Natural killer cell treated with Interleukin-12 subunit alpha and Interleukin-12 subunit beta and Interleukin-15 and Interleukin-18, amount 100 ng/mL, for 72 hours (primary cell): ENCODE data around the gene CAMK1D. TPM values are rescaled to one million over a fixed set of nuclear protein-coding genes. Genes with fewer than 3 reads are reported as not detected.

Experiments
- ATAC-seq, 2 donors: fragments of 150-1000 bp; cut with Tn5 transposase in 1 of 2; sonication (Bioruptor Pico), chemical (Tn5 transposase) in 1 of 2; 2 replicates each; pipeline ENCODE4 v1.10.0; 2021
- DNase-seq: peaks from one replicate; pipeline ENCODE4 v3.0.0; 2022; ENCODE audit warnings: low spot score
- H3K27ac Mint-ChIP-seq, 2 donors: 1 replicate in 1 of 2; 2 replicates in 1 of 2; pipeline ENCODE4 v1.8.0; 2022; ENCODE audit warnings: mixed read lengths in 2 of 2, mild to moderate bottlenecking in 1 of 2, moderate library complexity in 1 of 2
- H3K27me3 Mint-ChIP-seq, 2 donors: 1 replicate in 1 of 2; 2 replicates in 1 of 2; pipeline ENCODE4 v1.8.0; 2022; ENCODE audit warnings: mixed read lengths in 2 of 2
- H3K36me3 Mint-ChIP-seq: one replicate; pipeline ENCODE4 v1.8.0; 2022; ENCODE audit warnings: mixed read lengths
- H3K4me1 Mint-ChIP-seq, 2 donors: 1 replicate in 1 of 2; 2 replicates in 1 of 2; pipeline ENCODE4 v1.8.0; 2022; ENCODE audit warnings: low read depth in 2 of 2, mixed read lengths in 2 of 2, mild to moderate bottlenecking in 1 of 2
- H3K4me3 Mint-ChIP-seq: one replicate; pipeline ENCODE4 v1.8.0; 2022; ENCODE audit warnings: mixed read lengths
- H3K9me3 Mint-ChIP-seq: 2 replicates; pipeline ENCODE4 v1.8.0; 2022; ENCODE audit warnings: mixed read lengths
- total RNA-seq, 2 donors: library from RNA; stranded (reverse); gene quantifications; one replicate each; pipeline ENCODE4 v1.2.3, GENCODE V29; 2022

Gene CAMK1D
- total RNA-seq, 2 donors from 2014 or later = 16.3 to 36.9 TPM

DNA sequence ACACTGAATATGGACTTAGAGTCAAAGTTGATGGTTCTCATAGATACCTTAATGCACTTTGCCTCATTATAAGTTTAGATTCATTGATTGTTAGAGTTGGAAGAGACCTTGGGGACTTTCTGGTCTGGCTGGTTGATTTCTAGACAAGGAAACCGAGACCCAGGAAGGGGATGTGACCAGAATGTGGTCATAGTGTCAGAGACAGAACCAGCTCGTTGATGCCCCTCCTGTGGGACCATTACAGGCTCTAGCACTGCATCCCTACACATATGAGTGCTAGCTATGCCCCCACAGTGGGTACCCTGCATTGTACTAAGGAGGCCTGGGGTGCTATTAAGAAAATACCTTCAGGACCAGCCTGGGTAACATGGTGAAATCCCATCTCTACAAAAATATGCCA lies 306.6 kb downstream of the CAMK1D start:
- ATAC-seq = peak; percentile 65 to 82
- Mint-ChIP-seq H3K27me3 (no peaks in the 10 kb centered on the region), H3K4me3 (peak overlapping the region; percentile 48), H3K9me3 (no peaks in the 10 kb centered on the region), H3K36me3 (peaks cover 6% of the 10 kb centered on the region), H3K27ac (peak overlapping the region; percentile 31 to 83), H3K4me1 (peaks cover 17 to 40% of the 10 kb centered on the region in 2 donors)
- no peak for DNase-seq

DNA sequence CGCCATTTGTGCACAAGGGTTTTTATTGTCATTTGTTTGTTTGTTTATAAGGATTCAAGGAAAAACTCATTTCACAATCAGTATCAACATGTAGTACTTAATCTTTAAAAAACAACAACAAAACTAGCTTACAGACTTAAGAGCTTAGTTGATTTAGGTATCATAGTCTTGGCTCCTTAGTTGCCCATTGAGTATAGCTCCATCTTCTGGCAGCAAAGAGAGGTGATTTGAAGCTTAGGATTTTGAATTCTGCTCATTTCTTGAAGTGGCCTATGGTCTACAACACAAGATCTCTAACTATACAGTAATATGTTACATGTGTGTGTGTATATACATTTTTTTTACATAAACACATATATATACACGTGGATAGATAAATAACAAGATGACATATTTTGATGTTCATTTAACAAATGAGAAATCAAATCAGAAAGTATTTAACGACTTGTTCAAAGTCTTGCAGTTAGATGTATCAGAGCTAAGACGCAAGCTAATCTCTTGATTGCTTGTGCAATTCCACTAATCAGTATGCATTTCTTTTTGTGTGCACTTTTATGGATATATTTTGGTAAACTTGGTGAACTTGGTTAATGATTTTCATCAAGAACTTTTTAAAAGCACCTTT lies 307.3 kb downstream of the CAMK1D start:
- no peak for DNase-seq
- Mint-ChIP-seq H3K4me3 (peak overlapping the region; percentile 48), H3K4me1 (peaks cover 17 to 40% of the 10 kb centered on the region in 2 donors), H3K36me3 (peaks cover 6% of the 10 kb centered on the region), H3K9me3 (no peaks in the 10 kb centered on the region), H3K27ac (peak overlapping the region; percentile 31 to 83), H3K27me3 (no peaks in the 10 kb centered on the region)
- ATAC-seq = peak; percentile 64 to 75

DNA sequence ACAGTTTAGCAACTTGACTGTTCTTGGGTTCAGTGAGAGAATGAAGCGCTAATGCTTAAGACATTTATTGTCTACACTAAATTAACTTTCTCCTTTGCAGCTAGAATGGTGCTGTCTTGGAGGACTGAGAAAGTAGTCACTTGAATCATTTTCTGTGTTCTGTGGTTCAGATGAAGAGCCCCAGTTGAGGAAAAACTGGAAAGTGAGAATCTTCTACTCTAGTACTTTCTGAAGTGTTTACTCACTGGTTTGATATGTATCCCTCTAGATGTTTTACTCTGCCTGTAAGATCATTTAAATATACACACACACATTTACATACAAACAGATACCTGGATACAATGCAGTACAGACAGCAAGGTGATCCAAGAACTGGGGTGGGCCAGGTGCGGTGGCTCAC lies 308.1 kb downstream of the CAMK1D start:
- no peak overlapping the region for H3K4me3 Mint-ChIP-seq
- H3K27ac Mint-ChIP-seq = peak overlapping the region in 1 of 2 donors; percentile 34
- H3K4me1 Mint-ChIP-seq = peaks cover 17 to 40% of the 10 kb centered on the region in 2 donors

DNA sequence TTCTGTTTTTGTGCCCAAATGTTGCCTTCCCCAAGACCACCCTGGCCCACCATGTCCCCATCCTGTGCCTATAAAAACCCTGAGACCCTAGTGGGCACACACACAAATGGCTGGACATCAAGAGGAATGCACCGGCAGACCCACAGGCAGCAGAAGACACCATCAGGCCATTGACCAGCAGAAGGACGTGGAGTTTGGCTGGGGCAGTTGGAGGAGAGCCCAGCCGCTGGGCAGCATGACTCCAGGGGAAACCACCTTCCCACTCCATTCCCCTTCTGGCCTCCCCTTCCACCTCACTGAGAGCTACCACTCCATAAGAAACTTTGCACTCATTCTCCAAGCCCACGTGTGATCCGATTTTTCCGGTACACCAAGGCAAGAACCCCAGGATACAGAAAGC lies 309.2 kb downstream of the CAMK1D start:
- DNase-seq (no peak), ATAC-seq (no peak)
- no peak overlapping the region for H3K4me3 Mint-ChIP-seq
- H3K27ac Mint-ChIP-seq = no peak overlapping the region
- H3K4me1 Mint-ChIP-seq = peaks cover 17 to 37% of the 10 kb centered on the region in 2 donors
- peaks cover 6% of the 10 kb centered on the region for H3K36me3 Mint-ChIP-seq
- H3K9me3 Mint-ChIP-seq = no peaks in the 10 kb centered on the region
- no peaks in the 10 kb centered on the region for H3K27me3 Mint-ChIP-seq

More for the DNA sequence above, 308.1 kb downstream of the CAMK1D start:
- Mint-ChIP-seq H3K36me3 (peaks cover 6% of the 10 kb centered on the region), H3K27me3 (no peaks in the 10 kb centered on the region), H3K9me3 (no peaks in the 10 kb centered on the region)
- DNase-seq (no peak), ATAC-seq (no peak)

DNA sequence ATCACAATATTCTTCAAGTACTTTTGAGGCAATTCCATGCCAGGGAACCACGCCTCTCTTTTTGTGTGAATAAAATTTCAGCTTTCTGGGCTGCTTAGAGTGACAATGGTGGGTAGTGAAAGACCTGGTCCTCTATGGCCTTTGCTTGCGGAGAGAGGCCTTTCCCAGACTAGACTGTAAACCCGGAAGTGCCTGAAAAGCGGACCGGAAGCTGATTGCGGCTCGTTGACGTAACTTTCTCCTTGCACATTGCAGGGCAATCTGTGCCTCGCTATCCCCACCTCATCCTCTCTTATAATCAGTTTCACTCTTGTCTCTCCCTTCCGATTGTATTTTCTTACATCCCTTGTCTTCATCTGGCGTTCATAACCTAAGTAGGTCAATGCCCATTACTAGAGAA lies 310.4 kb downstream of the CAMK1D start:
- Mint-ChIP-seq H3K4me1 (peaks cover 14 to 32% of the 10 kb centered on the region in 2 donors), H3K27ac (no peak overlapping the region), H3K36me3 (no peaks in the 10 kb centered on the region), H3K4me3 (no peak overlapping the region), H3K27me3 (no peaks in the 10 kb centered on the region), H3K9me3 (no peaks in the 10 kb centered on the region)
- ATAC-seq = no peak
- no peak for DNase-seq

DNA sequence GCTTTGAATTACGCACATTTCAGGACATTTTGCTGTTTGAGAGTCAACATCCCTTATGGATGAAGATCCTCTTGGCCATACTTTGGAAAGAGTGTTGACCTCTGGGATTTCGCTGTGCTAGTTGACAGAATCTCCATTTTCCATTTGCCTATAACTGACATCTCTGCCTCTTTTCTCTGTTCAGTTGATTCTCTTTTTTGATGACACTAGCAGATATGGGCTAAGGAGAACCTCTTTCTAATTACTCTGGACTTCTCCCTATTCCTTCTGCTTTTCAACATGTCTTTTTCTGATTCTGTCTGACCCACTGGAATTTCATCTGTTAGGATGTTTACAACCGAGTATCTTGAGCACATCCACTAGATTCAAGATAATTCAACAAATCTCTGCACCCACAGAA lies 311.5 kb downstream of the CAMK1D start:
- Mint-ChIP-seq H3K27me3 (no peaks in the 10 kb centered on the region), H3K27ac (peak overlapping the region in 1 of 2 donors; percentile 38), H3K9me3 (no peaks in the 10 kb centered on the region), H3K4me3 (no peak overlapping the region), H3K4me1 (peaks cover 7 to 21% of the 10 kb centered on the region in 2 donors), H3K36me3 (no peaks in the 10 kb centered on the region)
- ATAC-seq = no peak
- no peak for DNase-seq

DNA sequence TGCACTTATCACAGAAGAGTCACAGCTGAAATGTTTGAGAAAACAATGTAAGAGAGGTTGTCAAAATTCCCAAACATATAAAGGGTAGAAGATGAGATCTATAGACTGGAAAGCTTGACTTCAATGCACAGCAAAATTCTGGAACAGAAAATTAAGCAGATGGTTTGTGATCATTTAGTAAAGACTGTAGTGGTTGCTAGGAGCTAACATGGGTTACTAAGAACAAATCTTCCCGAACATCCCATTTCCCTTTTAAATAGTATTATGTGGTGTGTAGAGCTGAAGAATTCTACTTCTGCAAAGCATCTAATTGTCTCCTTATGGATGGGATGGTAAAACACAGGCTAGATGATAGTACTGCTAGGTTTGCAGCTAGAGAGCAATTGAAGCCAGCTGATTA lies 312.3 kb downstream of the CAMK1D start:
- peaks cover 0 to 13% of the 10 kb centered on the region in 2 donors for H3K4me1 Mint-ChIP-seq
- no peak for DNase-seq
- H3K9me3 Mint-ChIP-seq = no peaks in the 10 kb centered on the region
- H3K27me3 Mint-ChIP-seq = no peaks in the 10 kb centered on the region
- H3K4me3 Mint-ChIP-seq = no peak overlapping the region
- peak overlapping the region in 1 of 2 donors; percentile 38 for H3K27ac Mint-ChIP-seq
- no peaks in the 10 kb centered on the region for H3K36me3 Mint-ChIP-seq
- no peak for ATAC-seq

DNA sequence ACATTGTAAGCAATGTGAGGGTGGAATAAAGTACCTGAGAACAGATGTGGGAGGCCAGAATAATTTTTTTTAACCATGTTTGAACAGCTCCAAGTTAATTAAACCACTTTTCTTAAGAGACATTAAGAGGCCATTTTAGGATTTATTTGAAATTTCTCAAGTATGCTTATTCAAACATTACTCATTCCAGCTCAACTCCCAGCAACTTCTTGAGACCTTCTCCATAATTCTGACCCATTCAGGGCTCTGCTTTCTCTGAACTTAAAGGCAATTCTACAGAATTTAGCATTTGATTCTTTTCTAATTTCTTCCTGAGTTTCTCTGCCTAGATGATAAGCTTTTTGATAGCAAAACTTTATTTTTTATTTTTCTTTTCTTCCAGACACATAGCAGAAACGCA lies 314.5 kb downstream of the CAMK1D start:
- Mint-ChIP-seq H3K27ac (no peak overlapping the region), H3K4me3 (no peak overlapping the region), H3K4me1 (peaks cover 0 to 4% of the 10 kb centered on the region in 2 donors), H3K9me3 (no peaks in the 10 kb centered on the region), H3K27me3 (no peaks in the 10 kb centered on the region), H3K36me3 (no peaks in the 10 kb centered on the region)
- ATAC-seq (no peak), DNase-seq (no peak)

DNA sequence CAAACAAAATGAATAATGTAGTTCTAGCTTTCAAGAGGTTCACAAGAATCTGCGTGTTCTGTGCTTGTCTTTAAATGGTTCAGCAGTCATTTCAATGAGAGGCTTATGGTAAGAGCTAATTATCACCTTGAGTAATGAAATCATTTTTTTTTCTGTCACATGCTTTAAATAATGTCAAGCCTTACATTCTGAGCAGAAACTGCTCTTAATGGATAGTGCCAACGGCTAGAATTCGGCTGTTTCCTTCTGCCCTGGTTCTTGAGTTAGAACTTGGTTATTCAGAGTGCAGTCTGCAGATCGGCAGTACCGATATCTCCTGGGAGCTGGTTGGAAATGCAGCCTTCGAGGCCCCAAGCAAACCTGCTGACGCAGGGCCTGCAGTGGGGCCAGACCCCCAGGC lies 316.2 kb downstream of the CAMK1D start:
- no peak overlapping the region for H3K4me3 Mint-ChIP-seq
- no peaks in the 10 kb centered on the region for H3K9me3 Mint-ChIP-seq
- no peaks in the 10 kb centered on the region for H3K27me3 Mint-ChIP-seq
- ATAC-seq = no peak
- H3K36me3 Mint-ChIP-seq = no peaks in the 10 kb centered on the region
- no peak for DNase-seq
- peaks cover 0 to 3% of the 10 kb centered on the region in 2 donors for H3K4me1 Mint-ChIP-seq
- no peak overlapping the region for H3K27ac Mint-ChIP-seq

DNA sequence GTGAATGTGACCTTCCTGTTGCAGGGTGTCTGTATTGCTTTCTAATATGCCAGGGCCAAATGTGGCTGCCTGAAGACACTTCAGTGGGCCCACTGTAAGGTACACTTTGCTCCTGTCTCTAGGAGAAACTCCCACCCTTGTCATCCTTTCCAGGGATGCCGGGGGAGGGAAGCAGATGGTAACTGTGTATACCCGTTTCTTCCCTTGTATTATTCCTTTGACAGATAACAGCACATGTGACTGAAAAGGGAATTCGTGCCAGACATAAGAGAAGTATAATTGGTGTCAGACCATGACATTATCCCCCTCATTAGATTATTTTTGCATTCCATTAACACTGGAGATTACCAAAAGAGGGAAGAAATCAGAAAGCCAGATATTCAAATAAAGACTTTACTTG lies 317.7 kb downstream of the CAMK1D start:
- ATAC-seq (no peak), DNase-seq (no peak)
- no peak overlapping the region for H3K4me3 Mint-ChIP-seq
- H3K27me3 Mint-ChIP-seq = no peaks in the 10 kb centered on the region
- H3K27ac Mint-ChIP-seq = peak overlapping the region in 1 of 2 donors; percentile 30
- no peaks in the 10 kb centered on the region for H3K36me3 Mint-ChIP-seq
- peaks cover 3% of the 10 kb centered on the region for H3K9me3 Mint-ChIP-seq
- H3K4me1 Mint-ChIP-seq = peaks cover 0 to 6% of the 10 kb centered on the region in 2 donors

DNA sequence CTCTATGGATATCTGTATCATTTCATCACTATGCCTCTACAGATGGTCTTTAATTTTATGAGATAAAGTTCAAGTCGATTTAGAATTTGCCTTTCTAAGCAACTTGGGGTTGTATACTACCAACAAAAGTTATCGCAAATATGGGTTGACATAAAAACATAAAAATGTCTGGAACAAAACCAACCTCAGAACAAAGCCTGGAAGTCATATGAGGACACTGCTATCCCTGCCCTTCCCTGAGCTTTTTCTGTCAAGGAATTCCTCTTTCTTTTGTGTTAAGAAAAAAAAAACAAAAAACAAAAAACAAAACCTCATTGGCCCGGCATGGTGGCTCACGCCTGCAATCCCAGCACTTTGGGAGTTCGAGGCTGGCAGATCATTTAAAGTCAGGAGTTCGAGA lies 319.3 kb downstream of the CAMK1D start:
- no peak overlapping the region for H3K27ac Mint-ChIP-seq
- no peak overlapping the region for H3K4me3 Mint-ChIP-seq
- peaks cover 3% of the 10 kb centered on the region for H3K9me3 Mint-ChIP-seq
- peaks cover 0 to 6% of the 10 kb centered on the region in 2 donors for H3K4me1 Mint-ChIP-seq
- no peaks in the 10 kb centered on the region for H3K36me3 Mint-ChIP-seq
- DNase-seq (no peak), ATAC-seq (no peak)
- no peaks in the 10 kb centered on the region for H3K27me3 Mint-ChIP-seq

DNA sequence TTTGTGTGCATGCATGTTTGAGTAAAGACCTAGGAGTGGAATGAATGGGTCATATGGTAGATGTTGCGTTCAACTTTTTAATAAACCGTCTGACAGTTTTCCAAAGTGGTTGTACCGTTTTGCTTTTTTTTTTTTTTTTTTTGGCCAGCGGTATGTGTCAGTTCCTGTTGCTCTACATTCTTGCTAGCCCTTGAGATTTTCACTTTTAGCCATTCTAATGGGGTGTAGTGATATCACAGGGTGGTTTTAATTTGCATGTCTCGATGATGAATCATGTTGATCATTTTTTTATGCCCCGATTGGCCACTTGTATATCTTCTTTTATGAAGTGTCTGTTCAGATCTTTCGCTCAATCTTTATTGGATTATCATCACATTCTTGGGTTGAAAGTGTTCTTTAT lies 320.7 kb downstream of the CAMK1D start:
- no peak overlapping the region for H3K27ac Mint-ChIP-seq
- no peak for DNase-seq
- no peak overlapping the region for H3K4me3 Mint-ChIP-seq
- ATAC-seq = no peak
- no peaks in the 10 kb centered on the region for H3K27me3 Mint-ChIP-seq
- H3K4me1 Mint-ChIP-seq = peaks cover 0 to 6% of the 10 kb centered on the region in 2 donors
- no peaks in the 10 kb centered on the region for H3K36me3 Mint-ChIP-seq
- H3K9me3 Mint-ChIP-seq = peaks cover 3% of the 10 kb centered on the region

DNA sequence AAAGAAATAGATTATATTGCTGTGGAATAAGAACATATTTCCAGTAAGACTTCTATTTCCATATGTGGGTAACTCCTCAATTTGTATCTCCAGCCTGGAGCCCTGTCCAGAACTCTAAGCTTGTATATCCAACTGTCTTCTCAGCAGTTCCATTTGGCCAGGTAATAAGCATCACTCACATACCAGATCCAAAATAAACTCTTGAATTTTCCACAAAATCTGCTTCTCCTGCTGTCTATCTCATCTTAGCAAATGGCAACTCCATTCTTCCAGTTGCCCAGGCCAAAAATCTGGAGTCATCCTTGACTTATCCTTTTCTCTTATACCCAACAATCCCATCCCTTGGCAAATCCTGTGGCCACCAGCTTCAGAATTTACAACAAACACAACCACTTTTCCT lies 325.8 kb downstream of the CAMK1D start:
- Mint-ChIP-seq H3K27ac (no peak overlapping the region), H3K9me3 (peaks cover 3% of the 10 kb centered on the region), H3K4me3 (no peak overlapping the region), H3K27me3 (no peaks in the 10 kb centered on the region), H3K4me1 (peaks cover 0 to 10% of the 10 kb centered on the region in 2 donors), H3K36me3 (no peaks in the 10 kb centered on the region)
- ATAC-seq (no peak), DNase-seq (no peak)

DNA sequence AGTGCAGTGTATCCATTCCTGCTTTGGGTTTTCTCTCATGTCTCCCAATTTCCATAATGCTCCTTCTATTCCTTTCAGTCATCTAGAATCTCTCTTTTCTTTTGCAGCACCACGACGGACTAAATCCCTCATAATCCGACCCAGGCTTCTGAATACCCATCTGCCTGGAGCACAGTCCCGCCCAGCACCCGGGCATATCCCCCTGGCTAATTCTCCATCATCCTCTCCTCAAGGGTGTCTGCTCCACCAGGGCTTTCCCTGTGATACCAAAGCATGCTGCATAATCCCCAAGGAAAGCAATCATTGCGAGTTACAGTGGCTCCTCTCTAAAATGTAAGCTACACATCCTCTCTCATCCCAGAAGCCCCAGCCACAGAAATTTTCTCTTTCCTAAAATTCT lies 330.3 kb downstream of the CAMK1D start:
- Mint-ChIP-seq H3K9me3 (no peaks in the 10 kb centered on the region), H3K4me1 (peaks cover 0 to 15% of the 10 kb centered on the region in 2 donors), H3K4me3 (no peak overlapping the region), H3K36me3 (no peaks in the 10 kb centered on the region), H3K27ac (no peak overlapping the region), H3K27me3 (no peaks in the 10 kb centered on the region)
- ATAC-seq (no peak), DNase-seq (no peak)

DNA sequence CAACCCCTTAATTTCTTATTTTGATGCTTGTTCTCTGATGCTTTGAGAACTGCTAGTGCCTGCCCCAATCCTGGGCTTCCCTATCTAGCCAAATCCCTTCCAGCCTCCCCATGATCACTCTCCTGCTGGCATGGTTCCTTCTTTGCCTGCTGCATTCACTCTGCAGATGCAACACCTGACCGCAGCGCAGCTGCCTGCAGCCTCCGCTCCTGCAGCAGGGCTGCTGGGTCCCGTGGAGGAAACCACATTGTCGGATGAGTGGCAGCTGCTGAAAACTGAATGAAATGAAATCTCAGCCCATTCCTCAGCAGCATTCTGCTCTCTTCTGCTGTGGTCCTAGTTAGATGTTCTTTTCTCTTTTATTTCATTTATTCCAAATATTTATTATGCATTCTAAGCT lies 331.9 kb downstream of the CAMK1D start:
- no peak for DNase-seq
- no peaks in the 10 kb centered on the region for H3K36me3 Mint-ChIP-seq
- no peaks in the 10 kb centered on the region for H3K27me3 Mint-ChIP-seq
- H3K9me3 Mint-ChIP-seq = no peaks in the 10 kb centered on the region
- no peak overlapping the region for H3K4me3 Mint-ChIP-seq
- no peak for ATAC-seq
- H3K4me1 Mint-ChIP-seq = peaks cover 0 to 14% of the 10 kb centered on the region in 2 donors
- H3K27ac Mint-ChIP-seq = peak overlapping the region in 1 of 2 donors; percentile 6
